ENCODE measurements around the gene AMD1.

DNA sequence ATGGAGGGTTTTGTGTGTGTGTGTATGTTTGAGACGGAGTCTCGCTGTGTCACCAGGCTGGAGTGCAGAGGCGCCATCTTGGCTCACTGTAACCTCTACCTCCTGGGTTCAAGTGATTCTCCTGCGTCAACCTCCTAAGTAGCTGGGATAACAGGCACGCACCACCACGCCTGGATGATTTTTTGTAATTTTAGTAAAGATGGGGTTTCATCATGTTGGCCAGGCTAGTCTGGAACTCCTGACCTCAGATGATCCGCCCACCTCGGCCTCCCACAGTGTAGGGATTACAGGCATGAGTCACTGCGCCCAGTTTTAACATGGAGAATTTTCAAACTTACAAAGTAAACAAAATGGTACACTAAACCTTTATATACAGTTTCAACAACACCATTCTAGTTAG, 22.8 kb downstream of the AMD1 start:
- no peak for TF ChIP-seq EZH2 (IDR thresholded peaks at IDR 0.05; ENCODE audit: borderline replicate concordance, low read length)
- TF ChIP-seq, protein P1, sequence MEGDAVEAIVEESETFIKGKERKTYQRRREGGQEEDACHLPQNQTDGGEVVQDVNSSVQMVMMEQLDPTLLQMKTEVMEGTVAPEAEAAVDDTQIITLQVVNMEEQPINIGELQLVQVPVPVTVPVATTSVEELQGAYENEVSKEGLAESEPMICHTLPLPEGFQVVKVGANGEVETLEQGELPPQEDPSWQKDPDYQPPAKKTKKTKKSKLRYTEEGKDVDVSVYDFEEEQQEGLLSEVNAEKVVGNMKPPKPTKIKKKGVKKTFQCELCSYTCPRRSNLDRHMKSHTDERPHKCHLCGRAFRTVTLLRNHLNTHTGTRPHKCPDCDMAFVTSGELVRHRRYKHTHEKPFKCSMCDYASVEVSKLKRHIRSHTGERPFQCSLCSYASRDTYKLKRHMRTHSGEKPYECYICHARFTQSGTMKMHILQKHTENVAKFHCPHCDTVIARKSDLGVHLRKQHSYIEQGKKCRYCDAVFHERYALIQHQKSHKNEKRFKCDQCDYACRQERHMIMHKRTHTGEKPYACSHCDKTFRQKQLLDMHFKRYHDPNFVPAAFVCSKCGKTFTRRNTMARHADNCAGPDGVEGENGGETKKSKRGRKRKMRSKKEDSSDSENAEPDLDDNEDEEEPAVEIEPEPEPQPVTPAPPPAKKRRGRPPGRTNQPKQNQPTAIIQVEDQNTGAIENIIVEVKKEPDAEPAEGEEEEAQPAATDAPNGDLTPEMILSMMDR (conservative IDR thresholded peaks at IDR 0.05 in 1 of 2, IDR thresholded peaks at IDR 0.05 in 1 of 2; ENCODE audit: extremely low read depth in 1 of 2, insufficient read depth in 1 of 2, low read depth in 1 of 2, low read length in 2 of 2): no peak

Measured in mammary epithelial cell (primary cell).